OCI-LY1 (cell line): ENCODE measurements around the gene B4GALNT1.

Experiments used
- H2AFZ ChIP-seq: fragments of 200-600 bp; sonication (generic), shearing (Covaris generic); 2 replicates; pipeline ENCODE4 v1.6.0; 2014; ENCODE audit warnings: antibody characterized with exemption, mild to moderate bottlenecking, low read length
- H3F3A ChIP-seq: fragments of 200-600 bp; sonication (generic), shearing (Covaris generic); 2 replicates; pipeline ENCODE4 v1.6.0; 2014; ENCODE audit warnings: mild to moderate bottlenecking, antibody characterized with exemption, low read length, moderate library complexity; ENCODE audit not compliant: insufficient read depth
- H3K27ac ChIP-seq: fragments of 200-600 bp; sonication (generic); 2 replicates; pipeline ENCODE4 v1.5.1; 2014; ENCODE audit warnings: low read length, mixed run types, mild to moderate bottlenecking, low read depth; ENCODE audit not compliant: poor library complexity, severe bottlenecking
- H3K27me3 ChIP-seq: fragments of 200-600 bp; sonication (generic); 2 replicates; pipeline ENCODE4 v1.6.0; 2014; ENCODE audit warnings: antibody characterized with exemption, mild to moderate bottlenecking, low read length, moderate library complexity; ENCODE audit not compliant: insufficient read depth
- H3K36me3 ChIP-seq: fragments of 200-600 bp; sonication (generic); 2 replicates; pipeline ENCODE4 v1.6.1; 2014; ENCODE audit warnings: mild to moderate bottlenecking, antibody characterized with exemption, low read length, moderate library complexity, mixed read lengths; ENCODE audit not compliant: insufficient read depth
- H3K4me1 ChIP-seq: fragments of 200-600 bp; sonication (generic); 2 replicates; pipeline ENCODE4 v1.5.1; 2014; ENCODE audit warnings: mild to moderate bottlenecking, low read length, moderate library complexity; ENCODE audit not compliant: insufficient read depth, severe bottlenecking
- H3K4me2 ChIP-seq: fragments of 200-600 bp; sonication (generic), shearing (Covaris generic); 2 replicates; pipeline ENCODE4 v1.6.1; 2014; ENCODE audit warnings: low read length
- H3K4me3 ChIP-seq: fragments of 200-600 bp; sonication (generic); 2 replicates; pipeline ENCODE4 v1.5.1; 2014; ENCODE audit warnings: low read length, low read depth, mild to moderate bottlenecking, mixed read lengths; ENCODE audit not compliant: poor library complexity, severe bottlenecking
- H3K79me2 ChIP-seq: fragments of 200-600 bp; shearing (Covaris generic); 2 replicates; pipeline ENCODE4 v1.6.1; 2016; ENCODE audit warnings: mixed run types, low read length, mixed read lengths; ENCODE audit not compliant: insufficient read depth
- H3K9ac ChIP-seq: fragments of 200-600 bp; sonication (generic), shearing (Covaris generic); 2 replicates; pipeline ENCODE4 v1.6.1; 2014; ENCODE audit warnings: mild to moderate bottlenecking, low read length, mixed read lengths
- H3K9me2 ChIP-seq: fragments of 200-600 bp; sonication (generic), shearing (Covaris generic); 2 replicates; pipeline ENCODE4 v1.6.1; 2014; ENCODE audit warnings: low read depth, mild to moderate bottlenecking, low read length, mixed read lengths
- H3K9me3 ChIP-seq: fragments of 200-600 bp; shearing (Covaris generic); 2 replicates; pipeline ENCODE4 v1.6.1; 2014; ENCODE audit warnings: low read length, mixed read lengths
- H4K20me1 ChIP-seq: fragments of 200-600 bp; sonication (generic), shearing (Covaris generic); 2 replicates; pipeline ENCODE4 v1.6.0; 2016; ENCODE audit warnings: mild to moderate bottlenecking, low read length; ENCODE audit not compliant: insufficient read depth
- CTCF ChIP-seq: fragments of 200-600 bp; sonication (generic), shearing (Covaris generic); IDR thresholded peaks from 2 replicates; pipeline ENCODE4 v1.5.1; 2017; ENCODE audit warnings: mild to moderate bottlenecking, antibody characterized with exemption, low read length, moderate library complexity, mixed read lengths
- EZH2 ChIP-seq: fragments of 200-600 bp; sonication (generic), shearing (Covaris generic); IDR thresholded peaks from 2 replicates; pipeline ENCODE4 v1.8.0; 2017; ENCODE audit warnings: borderline replicate concordance, mixed run types, mild to moderate bottlenecking, antibody characterized with exemption, low read length, moderate library complexity, mixed read lengths

The B4GALNT1 gene

GRCh38 chr12:57582440-57582839, 50.6 kb downstream of the B4GALNT1 start:
- TF ChIP-seq CTCF (no peak), EZH2 (no peak)

GRCh38 chr12:57581802-57582201, 51.2 kb downstream of the B4GALNT1 start:
- no peak overlapping the region for H3K9ac ChIP-seq

More at GRCh38 chr12:57582440-57582839, 50.6 kb downstream of the B4GALNT1 start:
- Histone ChIP-seq H3K9me3 (no peaks in the 10 kb centered on the region), H3F3A (no peaks in the 10 kb centered on the region), H3K79me2 (no peaks in the 10 kb centered on the region), H3K9me2 (no peaks in the 10 kb centered on the region), H3K4me3 (no peak overlapping the region), H3K27me3 (no peaks in the 10 kb centered on the region), H3K4me2 (no peak overlapping the region), H4K20me1 (no peaks in the 10 kb centered on the region), H3K36me3 (no peaks in the 10 kb centered on the region), H3K27ac (no peak overlapping the region), H2AFZ (no peak overlapping the region), H3K4me1 (no peaks in the 10 kb centered on the region), H3K9ac (no peak overlapping the region)

GRCh38 chr12:57580466-57580795, 52.6 kb downstream of the B4GALNT1 start:
- H3F3A ChIP-seq = no peaks in the 10 kb centered on the region
- H3K4me3 ChIP-seq = no peak overlapping the region
- TF ChIP-seq CTCF (no peak), EZH2 (no peak)
- H3K36me3 ChIP-seq = no peaks in the 10 kb centered on the region
- no peaks in the 10 kb centered on the region for H3K9me3 ChIP-seq
- H4K20me1 ChIP-seq = no peaks in the 10 kb centered on the region
- H3K27ac ChIP-seq = no peak overlapping the region
- no peaks in the 10 kb centered on the region for H3K79me2 ChIP-seq
- no peak overlapping the region for H2AFZ ChIP-seq
- no peak overlapping the region for H3K9ac ChIP-seq
- H3K4me2 ChIP-seq = no peak overlapping the region
- no peaks in the 10 kb centered on the region for H3K27me3 ChIP-seq
- no peaks in the 10 kb centered on the region for H3K9me2 ChIP-seq
- H3K4me1 ChIP-seq = no peaks in the 10 kb centered on the region

More at GRCh38 chr12:57581802-57582201, 51.2 kb downstream of the B4GALNT1 start:
- no peaks in the 10 kb centered on the region for H3F3A ChIP-seq
- no peaks in the 10 kb centered on the region for H3K36me3 ChIP-seq
- no peaks in the 10 kb centered on the region for H3K79me2 ChIP-seq
- H3K9me2 ChIP-seq = no peaks in the 10 kb centered on the region
- H2AFZ ChIP-seq = no peak overlapping the region
- H4K20me1 ChIP-seq = no peaks in the 10 kb centered on the region
- TF ChIP-seq EZH2 (no peak), CTCF (no peak)
- H3K9me3 ChIP-seq = no peaks in the 10 kb centered on the region
- no peaks in the 10 kb centered on the region for H3K27me3 ChIP-seq
- H3K4me2 ChIP-seq = no peak overlapping the region
- no peak overlapping the region for H3K4me3 ChIP-seq
- H3K27ac ChIP-seq = no peak overlapping the region
- H3K4me1 ChIP-seq = no peaks in the 10 kb centered on the region
